GM12891 (cell line): ENCODE results near the gene CEP152.

Source experiments
- POLR2A ChIP-seq: IDR thresholded peaks from 2 replicates; pipeline ENCODE4 v1.6.1; 2011; ENCODE audit warnings: low read depth, low read length, control low read depth
- POU2F2 ChIP-seq: IDR thresholded peaks from 2 replicates; pipeline ENCODE4 v1.6.1; 2011; ENCODE audit warnings: low read depth, mild to moderate bottlenecking, control low read depth, low read length, moderate library complexity

GRCh38 chr15:48688493-48688892, 122.4 kb downstream of the CEP152 start:
- TF ChIP-seq POLR2A = no peak
- TF ChIP-seq POU2F2 = no peak
